Muscle layer of colon (tissue), 2 donors: Measurements from ENCODE around the gene SLC24A3.
A peak's percentile ranks its signal among the peaks of the same experiment; 100 is the strongest.

Experiments
- H3K27ac ChIP-seq: one replicate; pipeline ENCODE4 v1.7.0; 2013; ENCODE audit warnings: low read depth, mild to moderate bottlenecking, low read length, moderate library complexity
- H3K27me3 ChIP-seq, 2 donors: one replicate each; pipeline ENCODE4 v1.7.0; 2013; ENCODE audit warnings: low read length in 2 of 2, mild to moderate bottlenecking in 2 of 2; ENCODE audit not compliant: insufficient read depth in 2 of 2, control insufficient read depth in 1 of 2
- H3K36me3 ChIP-seq: one replicate; pipeline ENCODE4 v1.7.0; 2013; ENCODE audit warnings: mild to moderate bottlenecking, low read length; ENCODE audit not compliant: insufficient read depth
- H3K4me1 ChIP-seq: one replicate; pipeline ENCODE4 v1.7.0; 2013; ENCODE audit warnings: mild to moderate bottlenecking, low read length; ENCODE audit not compliant: insufficient read depth
- H3K4me3 ChIP-seq, 2 donors: one replicate each; pipeline ENCODE4 v1.7.0; 2013; ENCODE audit warnings: low read length in 2 of 2, low read depth in 1 of 2, mild to moderate bottlenecking in 1 of 2, moderate library complexity in 1 of 2
- H3K9ac ChIP-seq: one replicate; pipeline ENCODE4 v1.7.0; 2013; ENCODE audit warnings: low read length
- H3K9me3 ChIP-seq: one replicate; pipeline ENCODE4 v1.7.0; 2013; ENCODE audit warnings: mild to moderate bottlenecking, low read length
- donor health status: abdominal sarcoma.
- donor health status: Adenocarcinoma of cecum.

Gene SLC24A3

DNA sequence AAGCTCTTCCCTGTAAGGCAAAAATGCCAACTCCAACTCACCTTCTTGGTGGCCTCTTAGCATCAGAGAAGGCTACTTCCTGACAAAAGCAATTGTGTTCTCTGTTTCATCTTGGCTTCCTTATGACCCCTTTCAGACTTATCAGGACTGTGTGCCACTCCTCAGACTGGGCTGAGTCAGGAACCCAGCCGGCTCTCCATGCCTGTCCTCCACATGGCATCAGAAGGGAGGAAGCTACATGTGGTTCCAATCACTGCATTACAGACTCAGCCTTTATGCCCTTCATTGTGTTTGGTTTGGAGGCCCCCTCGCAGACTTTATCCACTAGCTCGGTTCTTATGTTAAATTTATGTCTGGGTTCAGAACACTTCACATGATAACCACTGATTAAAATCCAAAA, 142.5 kb downstream of the SLC24A3 start:
- no peaks in the 10 kb centered on the region for H3K9me3 ChIP-seq
- H3K36me3 ChIP-seq: no peaks in the 10 kb centered on the region

DNA sequence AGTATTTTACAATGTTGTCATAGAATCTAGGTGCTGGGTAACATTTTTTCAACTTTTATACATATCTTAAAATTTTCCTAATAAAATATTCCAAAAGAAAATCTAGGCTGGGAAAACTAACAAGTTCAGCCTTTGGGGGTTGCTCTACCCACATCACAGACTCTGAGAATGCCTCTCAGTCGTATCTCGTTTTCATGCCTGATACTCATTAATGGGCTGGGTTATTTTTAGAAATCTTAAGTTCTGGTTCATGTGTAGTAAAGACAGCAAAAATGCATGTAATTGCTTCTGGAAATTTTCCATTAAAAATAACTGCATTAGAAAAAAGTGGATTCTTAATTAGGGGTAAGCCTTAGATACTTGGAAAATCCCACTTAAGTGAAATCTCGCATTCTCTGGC, 149.3 kb downstream of the SLC24A3 start:
- Histone ChIP-seq H3K27me3 (no peaks in the 10 kb centered on the region), H3K27ac (no peak overlapping the region), H3K36me3 (no peaks in the 10 kb centered on the region), H3K4me3 (no peak overlapping the region), H3K9ac (no peak overlapping the region), H3K4me1 (peaks cover 14% of the 10 kb centered on the region), H3K9me3 (no peaks in the 10 kb centered on the region)

More for the DNA sequence above, 142.5 kb downstream of the SLC24A3 start:
- Histone ChIP-seq H3K9ac (no peak overlapping the region), H3K4me3 (no peak overlapping the region), H3K27ac (no peak overlapping the region), H3K27me3 (no peaks in the 10 kb centered on the region), H3K4me1 (no peaks in the 10 kb centered on the region)

DNA sequence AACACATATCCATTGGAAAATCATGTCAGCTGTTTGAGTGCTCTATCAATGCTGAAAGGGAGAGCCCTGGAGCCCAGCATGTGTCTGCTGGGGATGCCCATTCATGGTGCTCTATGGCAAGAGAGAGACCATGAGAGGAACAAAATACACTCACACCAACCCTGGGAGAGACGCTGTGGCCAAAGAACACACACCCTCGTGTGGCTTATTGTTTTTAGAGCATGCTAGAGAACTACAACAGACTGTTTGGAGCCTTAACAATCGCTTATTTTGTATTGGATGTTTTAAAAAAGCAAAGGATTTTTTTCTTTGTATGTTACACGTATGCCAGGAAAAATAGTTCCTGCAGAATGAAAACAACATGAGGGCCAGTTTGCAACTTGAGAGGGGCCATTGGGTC, 151.0 kb downstream of the SLC24A3 start:
- Histone ChIP-seq H3K9me3 (no peaks in the 10 kb centered on the region), H3K27me3 (no peaks in the 10 kb centered on the region), H3K4me3 (no peak overlapping the region), H3K9ac (no peak overlapping the region), H3K4me1 (peaks cover 30% of the 10 kb centered on the region), H3K27ac (no peak overlapping the region), H3K36me3 (no peaks in the 10 kb centered on the region)

DNA sequence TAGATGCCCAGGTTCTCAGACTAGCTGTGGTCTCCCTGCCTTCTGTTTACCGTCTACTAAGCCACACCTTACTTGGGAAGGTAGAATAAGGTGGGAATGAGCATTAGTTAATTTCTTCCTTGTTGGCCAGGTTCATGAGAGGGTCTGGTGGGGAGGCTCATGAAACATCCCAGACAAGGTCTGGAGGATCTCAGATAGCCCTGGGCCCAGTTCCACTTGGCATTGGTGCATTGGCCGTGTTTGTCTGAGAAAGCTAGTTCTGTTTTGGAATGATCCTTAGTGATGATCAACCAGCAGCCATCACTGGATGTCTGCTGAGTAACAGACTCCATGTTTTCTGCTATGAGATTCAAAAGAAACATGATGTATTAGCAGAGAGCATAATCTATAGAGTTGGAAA, 155.1 kb downstream of the SLC24A3 start:
- Histone ChIP-seq H3K27ac (peak overlapping the region; percentile 46), H3K9me3 (no peaks in the 10 kb centered on the region), H3K27me3 (no peaks in the 10 kb centered on the region)

DNA sequence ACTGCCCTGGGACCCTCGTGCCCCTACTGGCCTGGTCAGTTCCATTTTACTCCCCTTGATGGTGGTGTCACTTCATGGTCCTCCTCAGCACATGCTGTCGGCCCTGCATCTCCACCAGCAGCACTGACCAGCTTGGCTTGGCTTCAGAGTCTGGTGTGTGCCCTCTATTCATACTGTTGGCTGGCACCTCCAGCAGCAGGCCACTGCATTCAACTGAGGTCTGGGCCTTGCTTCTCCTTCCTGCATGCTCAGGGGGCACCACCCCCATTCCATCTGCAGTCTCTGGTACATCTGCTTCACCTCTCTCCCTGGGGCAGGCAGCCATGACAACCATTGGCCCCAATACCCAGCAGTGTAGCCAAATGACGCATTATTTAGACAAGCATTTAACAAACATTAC, 155.9 kb downstream of the SLC24A3 start:
- Histone ChIP-seq H3K9me3 (no peaks in the 10 kb centered on the region), H3K27me3 (no peaks in the 10 kb centered on the region), H3K27ac (no peak overlapping the region), H3K36me3 (no peaks in the 10 kb centered on the region), H3K9ac (no peak overlapping the region), H3K4me3 (no peak overlapping the region), H3K4me1 (peaks cover 48% of the 10 kb centered on the region)

More for the DNA sequence above, 155.1 kb downstream of the SLC24A3 start:
- peaks cover 48% of the 10 kb centered on the region for H3K4me1 ChIP-seq
- no peak overlapping the region for H3K4me3 ChIP-seq
- H3K36me3 ChIP-seq: no peaks in the 10 kb centered on the region
- H3K9ac ChIP-seq: no peak overlapping the region

DNA sequence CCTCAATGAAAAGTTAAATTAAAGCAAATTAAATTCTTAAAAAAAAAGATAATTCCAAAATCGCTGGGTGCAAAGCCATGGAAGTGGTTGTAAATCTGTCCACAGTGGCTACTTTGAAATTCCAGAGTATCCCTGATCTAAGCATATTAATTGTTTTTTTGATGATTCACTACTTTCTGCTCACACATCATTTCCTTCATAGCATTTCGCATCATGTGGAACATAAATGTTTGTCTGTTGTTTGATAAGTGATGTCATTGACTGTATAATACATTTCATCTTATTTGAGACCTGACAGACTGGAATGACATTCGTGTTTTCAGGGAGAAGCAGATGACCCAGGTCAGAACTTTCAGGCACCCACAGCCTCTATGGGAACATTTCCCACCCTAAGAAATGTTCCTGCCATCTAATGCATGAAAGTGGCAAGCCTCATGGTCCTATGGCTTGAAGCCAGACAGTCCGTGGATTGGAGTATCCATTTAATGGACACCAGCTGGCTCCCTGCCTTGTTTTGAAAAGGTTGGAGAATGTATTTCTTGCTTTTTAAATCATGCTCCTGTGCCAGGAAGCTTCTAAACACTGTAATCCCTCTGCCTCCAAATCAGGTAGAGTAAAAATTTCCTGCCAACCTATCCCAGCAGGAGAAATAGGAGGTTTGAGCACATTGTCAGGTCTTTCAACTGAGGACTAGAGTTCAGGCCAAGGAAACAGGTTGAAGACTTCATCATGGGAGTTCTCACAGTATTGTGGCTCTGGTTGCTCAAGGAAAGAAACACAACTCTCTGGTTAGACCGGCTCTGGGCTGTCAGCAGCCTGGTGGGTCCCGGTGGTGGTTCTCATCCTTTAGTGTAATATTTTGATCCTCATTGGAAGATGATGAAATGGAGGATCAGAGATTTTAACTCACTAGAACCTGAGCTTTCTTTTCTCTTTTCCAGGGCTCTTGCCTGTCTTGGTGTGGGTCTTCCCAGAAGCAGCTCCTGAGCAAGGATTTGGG, 157.9 kb downstream of the SLC24A3 start:
- no peak overlapping the region for H3K27ac ChIP-seq
- H3K27me3 ChIP-seq: no peaks in the 10 kb centered on the region
- H3K4me1 ChIP-seq: peaks cover 61% of the 10 kb centered on the region

DNA sequence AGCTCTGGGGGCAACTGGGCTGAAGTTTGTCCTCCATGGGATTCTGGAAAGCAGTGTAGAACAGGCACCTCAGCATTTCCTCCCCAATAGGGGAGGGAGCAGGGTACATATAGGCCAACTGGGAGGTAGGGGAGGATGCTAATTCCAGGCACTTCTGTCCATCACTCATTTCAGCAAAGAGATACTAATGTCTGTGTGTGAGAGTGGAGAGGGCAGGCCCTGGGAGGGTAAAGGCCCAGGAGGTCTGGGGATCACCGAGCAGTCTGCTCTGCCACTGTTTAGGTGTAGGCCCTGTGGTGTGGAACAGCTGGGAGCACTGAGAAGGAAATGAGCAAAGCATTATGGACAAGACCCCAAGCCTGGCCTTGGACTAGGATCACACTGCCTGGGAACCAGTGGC, 158.7 kb downstream of the SLC24A3 start:
- no peak overlapping the region for H3K4me3 ChIP-seq
- H3K9ac ChIP-seq: no peak overlapping the region
- H3K9me3 ChIP-seq: no peaks in the 10 kb centered on the region
- no peaks in the 10 kb centered on the region for H3K36me3 ChIP-seq
- H3K27me3 ChIP-seq: no peaks in the 10 kb centered on the region
- no peak overlapping the region for H3K27ac ChIP-seq
- peaks cover 59% of the 10 kb centered on the region for H3K4me1 ChIP-seq

More for the DNA sequence above, 157.9 kb downstream of the SLC24A3 start:
- no peak overlapping the region for H3K4me3 ChIP-seq
- no peak overlapping the region for H3K9ac ChIP-seq
- H3K36me3 ChIP-seq: no peaks in the 10 kb centered on the region
- no peaks in the 10 kb centered on the region for H3K9me3 ChIP-seq

DNA sequence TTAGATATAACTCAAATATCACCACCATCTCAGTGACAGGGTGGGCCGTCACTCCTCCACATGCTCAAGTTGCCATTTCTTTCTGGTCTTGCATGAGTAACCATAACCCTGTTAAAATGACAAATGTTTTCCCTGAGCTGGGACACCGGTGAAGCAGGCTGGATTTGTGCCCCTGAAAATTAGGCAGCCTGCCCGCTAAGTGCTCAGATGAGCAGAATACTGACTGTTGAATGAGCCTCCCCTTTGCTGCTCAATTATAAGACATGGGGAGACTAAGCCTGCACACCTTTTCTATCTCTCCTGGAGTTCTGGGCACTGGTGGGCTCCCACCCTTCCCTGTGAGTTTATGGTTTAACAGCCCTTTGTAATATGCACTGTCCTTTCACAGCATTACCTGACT, 161.8 kb downstream of the SLC24A3 start:
- no peaks in the 10 kb centered on the region for H3K27me3 ChIP-seq
- H3K36me3 ChIP-seq: no peaks in the 10 kb centered on the region
- no peaks in the 10 kb centered on the region for H3K9me3 ChIP-seq
- peaks cover 62% of the 10 kb centered on the region for H3K4me1 ChIP-seq
- no peak overlapping the region for H3K4me3 ChIP-seq
- H3K27ac ChIP-seq: no peak overlapping the region
- H3K9ac ChIP-seq: no peak overlapping the region

DNA sequence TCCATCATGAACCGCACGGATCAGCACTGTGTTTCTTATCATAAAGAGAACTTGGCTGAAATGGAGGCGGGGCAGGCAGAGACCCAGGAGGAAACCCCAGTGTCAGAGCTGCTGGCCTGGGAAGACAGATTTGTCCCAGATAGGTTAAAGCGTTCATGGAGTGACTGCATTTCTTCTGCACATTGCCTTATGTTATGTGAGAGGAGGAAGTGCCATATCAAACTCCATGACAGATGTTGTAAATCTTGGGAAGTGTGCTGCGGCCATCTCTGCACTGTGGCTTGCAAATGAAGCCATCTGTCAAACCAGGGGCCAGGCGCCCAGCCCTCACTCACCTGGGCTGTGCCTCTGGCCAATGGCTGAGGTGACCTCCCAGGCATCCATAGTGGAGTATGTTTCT, 163.0 kb downstream of the SLC24A3 start:
- no peak overlapping the region for H3K9ac ChIP-seq
- H3K36me3 ChIP-seq: no peaks in the 10 kb centered on the region
- no peak overlapping the region for H3K27ac ChIP-seq
- H3K9me3 ChIP-seq: no peaks in the 10 kb centered on the region
- peaks cover 65% of the 10 kb centered on the region for H3K4me1 ChIP-seq
- H3K27me3 ChIP-seq: no peaks in the 10 kb centered on the region
- no peak overlapping the region for H3K4me3 ChIP-seq

DNA sequence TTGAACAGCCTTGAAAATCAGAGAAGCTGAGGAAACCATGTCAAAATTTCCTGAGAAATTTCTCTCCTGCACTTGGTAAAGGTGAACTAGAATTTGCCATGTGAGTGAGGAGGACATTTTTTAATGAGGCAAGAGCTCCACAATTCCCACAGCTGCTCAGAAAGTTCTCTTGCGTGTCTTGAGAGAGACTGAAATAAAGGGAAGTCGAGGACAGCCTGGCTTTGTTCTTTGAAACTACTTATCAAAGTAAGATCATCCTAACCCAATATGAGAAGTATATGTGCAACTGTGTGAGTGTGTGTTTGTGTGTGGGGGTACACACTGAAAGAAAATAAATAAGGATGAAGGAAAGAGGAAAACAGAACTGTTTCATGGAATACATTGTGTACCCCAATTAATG, 163.4 kb downstream of the SLC24A3 start:
- no peaks in the 10 kb centered on the region for H3K9me3 ChIP-seq
- H3K9ac ChIP-seq: no peak overlapping the region
- H3K4me1 ChIP-seq: peaks cover 65% of the 10 kb centered on the region
- no peaks in the 10 kb centered on the region for H3K36me3 ChIP-seq
- H3K27ac ChIP-seq: no peak overlapping the region
- no peaks in the 10 kb centered on the region for H3K27me3 ChIP-seq
- no peak overlapping the region for H3K4me3 ChIP-seq

DNA sequence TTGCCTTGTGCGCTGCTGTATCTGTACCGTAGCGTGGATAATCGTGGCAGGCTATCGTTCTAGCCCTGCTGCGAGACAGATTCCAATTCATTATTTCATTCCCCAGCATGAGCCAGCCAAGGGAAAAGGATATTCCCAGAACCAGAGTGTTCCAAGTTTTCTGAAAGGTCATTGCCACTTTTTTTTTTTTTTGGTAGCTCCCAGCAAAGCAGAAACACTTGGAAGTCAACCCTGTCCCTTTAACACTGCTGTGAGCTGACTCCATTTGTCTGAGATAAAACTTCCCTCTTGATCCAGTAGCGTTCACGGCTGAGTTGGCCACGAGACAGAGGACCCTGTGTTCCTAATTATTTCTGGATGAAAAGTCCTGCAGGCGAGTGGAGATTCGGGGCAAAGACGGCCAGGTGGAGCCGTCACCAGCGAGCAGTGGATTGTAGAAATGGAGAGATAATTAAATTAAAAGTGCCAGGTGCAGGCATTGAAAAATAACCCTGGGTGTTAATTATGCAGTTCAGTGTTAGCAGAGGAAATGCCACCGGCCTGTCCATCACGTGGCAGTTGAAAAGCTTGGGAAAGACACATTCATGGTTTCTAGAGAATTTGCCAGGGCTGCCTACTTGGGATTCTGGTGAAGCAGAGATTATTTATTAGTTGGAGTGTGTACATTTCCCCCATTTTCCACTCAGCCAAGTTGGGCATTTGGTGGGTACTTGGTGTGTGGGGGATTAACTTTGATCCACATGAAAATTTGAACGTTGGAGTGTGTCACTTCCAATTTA, 164.2 kb downstream of the SLC24A3 start:
- H3K9ac ChIP-seq: no peak overlapping the region
- H3K36me3 ChIP-seq: no peaks in the 10 kb centered on the region
- peaks cover 61% of the 10 kb centered on the region for H3K4me1 ChIP-seq
- H3K4me3 ChIP-seq: no peak overlapping the region
- no peaks in the 10 kb centered on the region for H3K27me3 ChIP-seq
- no peaks in the 10 kb centered on the region for H3K9me3 ChIP-seq
- peak overlapping the region; percentile 7 for H3K27ac ChIP-seq
